GM12865 (cell line): ENCODE results near the gene C4orf51.
"Not testable (repeated sequence)": the region's sequence is repeated elsewhere in the genome, so short reads cannot be mapped to it uniquely, and the experiment has no call there.

Source experiments
- DNase-seq: peaks from one replicate; pipeline ENCODE4 v3.0.0; 2010; ENCODE audit warnings: low read depth
- H3K4me3 ChIP-seq: 2 replicates; pipeline ENCODE4 v1.5.1; 2011; ENCODE audit warnings: mild to moderate bottlenecking, low read depth, low read length, control low read depth
- CTCF ChIP-seq: IDR thresholded peaks from 2 replicates; pipeline ENCODE4 v1.5.1; 2011; ENCODE audit warnings: low read length, control low read depth, low read depth, inconsistent platforms; ENCODE audit not compliant: insufficient read depth; ENCODE audit errors: missing control alignments

C4orf51 gene

GRCh38 chr4:145679991-145680455 is at the start of gene C4orf51:
TSS of gene C4orf51 (plus strand) at chr4:145680146. CDS start at chr4:145680204, 58 bp downstream.
- TF ChIP-seq CTCF, result no peak
- no peak for DNase-seq
- H3K4me3 ChIP-seq, result no peak within 1 kb of the TSS

GRCh38 chr4:145635117-145635516 is 44.8 kb upstream of the C4orf51 start:
- H3K4me3 ChIP-seq, result no peak overlapping the region
- no peak for TF ChIP-seq CTCF
- no peak for DNase-seq

- DNase-seq, result no peak
- H3K4me3 ChIP-seq, result no peak overlapping the region
- TF ChIP-seq CTCF, result no peak
Measured at GRCh38 chr4:145635630-145636029, 44.3 kb upstream of the C4orf51 start.

GRCh38 chr4:145639186-145639698 is 40.7 kb upstream of the C4orf51 start:
- DNase-seq, result no peak
- H3K4me3 ChIP-seq, result no peak overlapping the region
- no peak for TF ChIP-seq CTCF

- not testable (repeated sequence) for DNase-seq
Measured at GRCh38 chr4:145640236-145640635, 39.7 kb upstream of the C4orf51 start.

GRCh38 chr4:145643295-145643694 is 36.7 kb upstream of the C4orf51 start:
- H3K4me3 ChIP-seq, result no peak overlapping the region
- DNase-seq, result no peak
- no peak for TF ChIP-seq CTCF

More at GRCh38 chr4:145640236-145640635, 39.7 kb upstream of the C4orf51 start:
- H3K4me3 ChIP-seq, result not testable (repeated sequence)

GRCh38 chr4:145644699-145645098 is 35.2 kb upstream of the C4orf51 start:
- peak; percentile 8 for DNase-seq
- no peak overlapping the region for H3K4me3 ChIP-seq
- TF ChIP-seq CTCF, result no peak
